SK-N-SH (cell line): ENCODE measurements around the gene GOLM1. TPM values are rescaled to one million over a fixed set of nuclear protein-coding genes. Genes with fewer than 3 reads are reported as not detected.

Experiments
- CTCF ChIA-PET: fragments of 300-600, 350-600 bp; formaldehyde crosslinking; extraction: SDS; loops from one replicate; lab custom pipeline; 2021; lab: Yijun Ruan, JAX
- POLR2A ChIA-PET: fragments of 350-600 bp; sonication (Branson Sonifier 250); formaldehyde crosslinking; extraction: SDS; loops from one replicate; lab custom pipeline; 2020; ENCODE audit warnings: antibody characterized with exemption, inconsistent platforms; lab: Yijun Ruan, JAX
- DNase-seq: peaks from one replicate; pipeline ENCODE4 v3.0.0; 2012
- H2AFZ ChIP-seq: fragments of 200-600 bp; sonication (generic); 2 replicates; pipeline ENCODE4 v1.8.1; 2016; ENCODE audit warnings: antibody characterized with exemption, mild to moderate bottlenecking, low read depth
- H3F3A ChIP-seq: fragments of 200-600 bp; sonication (generic); replicated peaks from 2 replicates; pipeline ENCODE3; 2016; ENCODE audit warnings: antibody characterized with exemption, mild to moderate bottlenecking; ENCODE audit not compliant: insufficient read depth
- H3K27ac ChIP-seq, 2 experiments: fragments of 200-500 bp in 1 of 2; fragments of 200-600 bp in 1 of 2; sonication (Bioruptor generic) in 1 of 2; sonication (generic), shearing (Covaris generic) in 1 of 2; 2 replicates each; pipeline versions ENCODE4 v1.5.1 to v1.6.1; 2014 to 2016; ENCODE audit warnings: low read depth in 2 of 2, inconsistent platforms in 1 of 2, low read length in 1 of 2, mild to moderate bottlenecking in 1 of 2, mixed read lengths in 1 of 2
- H3K27me3 ChIP-seq: fragments of 200-600 bp; sonication (generic), shearing (Covaris generic); 2 replicates; pipeline ENCODE4 v1.6.1; 2016; ENCODE audit warnings: mixed run types; ENCODE audit not compliant: insufficient read depth
- H3K36me3 ChIP-seq, 2 experiments: fragments of 200-500 bp in 1 of 2; fragments of 200-600 bp in 1 of 2; sonication (Bioruptor generic) in 1 of 2; sonication (generic) in 1 of 2; replicated peaks in 1 of 2; 2 replicates each; pipeline versions ENCODE3 to v1.5.1; 2014 to 2016; ENCODE audit warnings: low read length in 1 of 2, mild to moderate bottlenecking in 1 of 2; ENCODE audit not compliant: insufficient read depth in 2 of 2, control insufficient read depth in 1 of 2
- H3K4me1 ChIP-seq, 2 experiments: fragments of 200-500 bp in 1 of 2; fragments of 200-600 bp in 1 of 2; sonication (Bioruptor generic) in 1 of 2; sonication (generic), shearing (Covaris generic) in 1 of 2; 2 replicates each; pipeline versions ENCODE4 v1.5.1 to v1.6.1; 2014 to 2016; ENCODE audit warnings: low read depth in 1 of 2, low read length in 1 of 2, mixed run types in 1 of 2; ENCODE audit not compliant: insufficient read depth in 2 of 2, control insufficient read depth in 1 of 2
- H3K4me2 ChIP-seq: fragments of 200-600 bp; sonication (generic), shearing (Covaris generic); 2 replicates; pipeline ENCODE4 v1.6.1; 2017; ENCODE audit warnings: mixed run types
- H3K4me3 ChIP-seq, 2 experiments: fragments of 200-500 bp in 1 of 2; fragments of 200-600 bp in 1 of 2; sonication (Bioruptor generic) in 1 of 2; sonication (generic), shearing (Covaris generic) in 1 of 2; 2 replicates each; pipeline versions ENCODE4 v1.5.1 to v1.8.1; 2014 to 2016; ENCODE audit warnings: low read depth in 2 of 2, inconsistent platforms in 1 of 2, low read length in 1 of 2, mild to moderate bottlenecking in 1 of 2, mixed read lengths in 1 of 2, moderate library complexity in 1 of 2
- H3K79me2 ChIP-seq: fragments of 200-600 bp; sonication (generic); 2 replicates; pipeline ENCODE4 v1.8.1; 2017; ENCODE audit warnings: mild to moderate bottlenecking; ENCODE audit not compliant: insufficient read depth
- H3K9ac ChIP-seq: fragments of 200-600 bp; sonication (generic); 2 replicates; pipeline ENCODE4 v1.6.1; 2017; ENCODE audit warnings: mixed run types
- H3K9me2 ChIP-seq: fragments of 200-600 bp; sonication (generic); 2 replicates; pipeline ENCODE4 v1.6.1; 2017; ENCODE audit warnings: mixed run types
- H3K9me3 ChIP-seq: fragments of 200-600 bp; sonication (generic); 2 replicates; pipeline ENCODE4 v1.6.1; 2017; ENCODE audit warnings: mixed run types, mild to moderate bottlenecking, moderate library complexity
- H4K20me1 ChIP-seq: fragments of 200-600 bp; sonication (generic); 2 replicates; pipeline ENCODE4 v1.6.1; 2017; ENCODE audit warnings: mild to moderate bottlenecking, mixed run types; ENCODE audit not compliant: insufficient read depth
- FOSL2 ChIP-seq: IDR thresholded peaks from 2 replicates; pipeline ENCODE4 v1.4.0; 2012; ENCODE audit warnings: low read depth, mild to moderate bottlenecking, moderate library complexity, borderline replicate concordance
- MEF2A ChIP-seq: IDR thresholded peaks from 2 replicates; pipeline ENCODE4 v1.4.0; 2012; ENCODE audit warnings: low read depth, borderline replicate concordance
- NFIC ChIP-seq: IDR thresholded peaks from 2 replicates; pipeline ENCODE4 v1.4.0; 2012; ENCODE audit warnings: borderline replicate concordance
- RFX5 ChIP-seq: IDR thresholded peaks from 2 replicates; pipeline ENCODE4 v1.6.1; 2012; ENCODE audit warnings: mild to moderate bottlenecking, improper control_type of control experiment, low read length
- SIN3A ChIP-seq: IDR thresholded peaks from 2 replicates; pipeline ENCODE4 v1.6.1; 2012; ENCODE audit warnings: low read depth, mild to moderate bottlenecking, low read length, moderate library complexity, borderline replicate concordance
- TEAD4 ChIP-seq: IDR thresholded peaks from 2 replicates; pipeline ENCODE4 v1.4.0; 2012; ENCODE audit warnings: mild to moderate bottlenecking, borderline replicate concordance; ENCODE audit not compliant: insufficient read depth
- YY1 ChIP-seq: IDR thresholded peaks from 2 replicates; pipeline ENCODE4 v1.4.0; 2012; ENCODE audit warnings: low read depth, mild to moderate bottlenecking
- ZBTB33 ChIP-seq: IDR thresholded peaks from 2 replicates; pipeline ENCODE4 v1.4.0; 2012; ENCODE audit warnings: low read depth, borderline replicate concordance
- WGBS: methylation state at CpG from one replicate; pipeline ENCODE4 v1.1.6; 2017; ENCODE audit warnings: low lambda C conversion rate; 5-methylcytosine and 5-hydroxymethylcytosine counted together
- polyA plus RNA-seq, 3 experiments: library from polyadenylated mRNA; depleted of rRNA; stranded (reverse); fragments of >200 nt; gene quantifications; 2 replicates each; pipeline ENCODE4 v1.2.3, GENCODE V29; 2012
- TF ChIP-seq, protein P1 (sequence below): fragments of 200-600 bp; sonication (generic); IDR thresholded peaks from 2 replicates; pipeline ENCODE4 v1.6.1; 2017; ENCODE audit warnings: antibody characterized with exemption, mild to moderate bottlenecking, moderate library complexity

The GOLM1 gene
- polyA plus RNA-seq, 1 of the 3 experiments (the other 2 are of a cell fraction): 69.8 TPM

GRCh38 chr9:86126998-86127972, 27.9 kb upstream of the GOLM1 start:
- H2AFZ ChIP-seq: no peak overlapping the region
- no peaks in the 10 kb centered on the region for H3K36me3 ChIP-seq
- H3K4me2 ChIP-seq: no peak overlapping the region
- H3K4me3 ChIP-seq: no peak overlapping the region
- H4K20me1 ChIP-seq: no peaks in the 10 kb centered on the region
- H3F3A ChIP-seq: no peaks in the 10 kb centered on the region
- peak; percentile 22 for DNase-seq
- H3K9me2 ChIP-seq: no peaks in the 10 kb centered on the region
- no peak overlapping the region for H3K27ac ChIP-seq
- peaks cover 0 to 8% of the 10 kb centered on the region in 2 experiments; a peak in 1 of 4 replicates for H3K4me1 ChIP-seq
- no peaks in the 10 kb centered on the region for H3K9me3 ChIP-seq
- no peaks in the 10 kb centered on the region for H3K27me3 ChIP-seq
- POLR2A ChIA-PET: no interaction called here
- CTCF ChIA-PET: interaction anchor here (0.8 to 1.3 kb wide), 3 partner anchors 9 to 75 kb away, joined by 3 to 5 read pairs (median 4); no protein-coding TSS in a partner anchor
- TF ChIP-seq SIN3A (no peak), NFIC (0 out of 2 replicates have a peak, but pooled peaks have one; percentile 32)
- 66% methylated on average over 6 of the region's 11 CpGs for WGBS
- no peak overlapping the region for H3K9ac ChIP-seq
- H3K79me2 ChIP-seq: no peaks in the 10 kb centered on the region

GRCh38 chr9:86122311-86122710, 23.0 kb upstream of the GOLM1 start:
- H3K4me2 ChIP-seq: no peak overlapping the region
- no peak overlapping the region for H3K27ac ChIP-seq
- POLR2A ChIA-PET: no interaction called here
- peaks cover 0 to 5% of the 10 kb centered on the region in 2 experiments; a peak in 1 of 4 replicates for H3K4me1 ChIP-seq
- H3K27me3 ChIP-seq: no peaks in the 10 kb centered on the region
- H3K9ac ChIP-seq: no peak overlapping the region
- DNase-seq: no peak
- H3K36me3 ChIP-seq: no peaks in the 10 kb centered on the region
- H3K4me3 ChIP-seq: no peak overlapping the region
- H3K9me2 ChIP-seq: no peaks in the 10 kb centered on the region
- 100% methylated on average over 1 of the region's 2 CpGs for WGBS
- no peak overlapping the region for H2AFZ ChIP-seq
- CTCF ChIA-PET: no interaction called here
- H3K79me2 ChIP-seq: no peaks in the 10 kb centered on the region
- H4K20me1 ChIP-seq: no peaks in the 10 kb centered on the region
- no peaks in the 10 kb centered on the region for H3F3A ChIP-seq
- no peak for TF ChIP-seq TEAD4
- TF ChIP-seq, protein P1, sequence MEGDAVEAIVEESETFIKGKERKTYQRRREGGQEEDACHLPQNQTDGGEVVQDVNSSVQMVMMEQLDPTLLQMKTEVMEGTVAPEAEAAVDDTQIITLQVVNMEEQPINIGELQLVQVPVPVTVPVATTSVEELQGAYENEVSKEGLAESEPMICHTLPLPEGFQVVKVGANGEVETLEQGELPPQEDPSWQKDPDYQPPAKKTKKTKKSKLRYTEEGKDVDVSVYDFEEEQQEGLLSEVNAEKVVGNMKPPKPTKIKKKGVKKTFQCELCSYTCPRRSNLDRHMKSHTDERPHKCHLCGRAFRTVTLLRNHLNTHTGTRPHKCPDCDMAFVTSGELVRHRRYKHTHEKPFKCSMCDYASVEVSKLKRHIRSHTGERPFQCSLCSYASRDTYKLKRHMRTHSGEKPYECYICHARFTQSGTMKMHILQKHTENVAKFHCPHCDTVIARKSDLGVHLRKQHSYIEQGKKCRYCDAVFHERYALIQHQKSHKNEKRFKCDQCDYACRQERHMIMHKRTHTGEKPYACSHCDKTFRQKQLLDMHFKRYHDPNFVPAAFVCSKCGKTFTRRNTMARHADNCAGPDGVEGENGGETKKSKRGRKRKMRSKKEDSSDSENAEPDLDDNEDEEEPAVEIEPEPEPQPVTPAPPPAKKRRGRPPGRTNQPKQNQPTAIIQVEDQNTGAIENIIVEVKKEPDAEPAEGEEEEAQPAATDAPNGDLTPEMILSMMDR: 0 out of 2 replicates have a peak, but pooled peaks have one; percentile 10
- no peaks in the 10 kb centered on the region for H3K9me3 ChIP-seq

- no peak for TF ChIP-seq YY1
- TF ChIP-seq RFX5: no peak
- TF ChIP-seq MEF2A: no peak
- no peak for TF ChIP-seq FOSL2
- no peak for TF ChIP-seq ZBTB33
- TF ChIP-seq, all 33 proteins: peak for 0
- H3K36me3 ChIP-seq: no peaks in the 10 kb centered on the region
- no peaks in the 10 kb centered on the region for H3K9me3 ChIP-seq
- POLR2A ChIA-PET: no interaction called here
- H3K27ac ChIP-seq: no peak overlapping the region
- no peak overlapping the region for H3K9ac ChIP-seq
- no peak for DNase-seq
- no peaks in the 10 kb centered on the region for H3K27me3 ChIP-seq
- no peak overlapping the region for H3K4me2 ChIP-seq
- H3K9me2 ChIP-seq: no peaks in the 10 kb centered on the region
- no peak overlapping the region for H3K4me3 ChIP-seq
- H3K79me2 ChIP-seq: no peaks in the 10 kb centered on the region
- no peaks in the 10 kb centered on the region for H4K20me1 ChIP-seq
- WGBS: 71% methylated on average over 5 of the region's 5 CpGs
- CTCF ChIA-PET: no interaction called here
- no peaks in the 10 kb centered on the region for H3K4me1 ChIP-seq
- H3F3A ChIP-seq: no peaks in the 10 kb centered on the region
- no peak overlapping the region for H2AFZ ChIP-seq
These were observed 20.1 kb upstream of the GOLM1 start for GRCh38 chr9:86119457-86119856.
